ENCODE data around the gene CCL16. TPM values are rescaled to one million over a fixed set of nuclear protein-coding genes. Genes with fewer than 3 reads are reported as not detected.

CCL16 gene
- total RNA-seq, 1 donor from 2014 or later, result not detected

DNA sequence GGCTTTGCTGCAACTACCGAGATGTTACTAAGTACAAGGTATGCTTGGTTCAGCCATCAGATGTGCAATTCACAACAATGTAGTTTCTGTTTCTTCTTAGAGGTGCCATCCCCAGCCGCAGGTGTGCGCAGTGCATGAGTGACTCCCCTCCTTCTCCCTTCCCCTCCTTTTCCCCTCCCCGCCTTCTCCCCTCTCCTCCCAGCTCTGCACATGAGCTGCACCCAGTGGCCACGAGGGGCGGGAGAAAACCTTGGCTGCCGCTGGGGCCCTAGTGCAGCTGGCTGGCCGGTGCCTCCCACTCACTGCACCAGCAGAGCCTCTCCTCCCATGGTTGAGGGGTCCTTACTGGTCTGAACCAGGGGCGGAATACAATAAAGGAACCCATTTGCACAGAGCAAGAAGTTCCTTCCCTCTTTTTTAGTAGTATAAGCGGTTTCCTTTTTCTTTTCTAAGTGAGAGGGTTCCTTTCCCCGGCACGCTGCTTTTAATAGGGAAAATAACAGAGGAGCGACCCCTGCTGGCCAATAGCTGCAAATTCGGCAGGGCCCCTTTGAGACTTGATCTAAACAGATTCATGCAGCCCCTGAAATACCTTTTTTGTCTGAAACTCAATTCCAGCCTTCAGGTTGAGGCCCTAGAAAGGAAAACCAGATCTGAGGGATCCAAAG, 27.8 kb upstream of the CCL16 start:
- no peak for DNase-seq (ENCODE audit: low spot score)
- H3K9me3 Mint-ChIP-seq (ENCODE audit: unreplicated experiment), result peaks cover 6% of the 10 kb centered on the region
- H3K4me3 Mint-ChIP-seq (ENCODE audit: unreplicated experiment), result no peak overlapping the region
- peaks cover 3% of the 10 kb centered on the region for H3K4me1 Mint-ChIP-seq (ENCODE audit: unreplicated experiment)
- no peaks in the 10 kb centered on the region for H3K27me3 Mint-ChIP-seq (ENCODE audit: unreplicated experiment)
- no peak overlapping the region for H3K27ac Mint-ChIP-seq (ENCODE audit: unreplicated experiment)
- H3K36me3 Mint-ChIP-seq (ENCODE audit: low read depth, unreplicated experiment), result peaks cover 14% of the 10 kb centered on the region
- TF ChIP-seq, protein P1, sequence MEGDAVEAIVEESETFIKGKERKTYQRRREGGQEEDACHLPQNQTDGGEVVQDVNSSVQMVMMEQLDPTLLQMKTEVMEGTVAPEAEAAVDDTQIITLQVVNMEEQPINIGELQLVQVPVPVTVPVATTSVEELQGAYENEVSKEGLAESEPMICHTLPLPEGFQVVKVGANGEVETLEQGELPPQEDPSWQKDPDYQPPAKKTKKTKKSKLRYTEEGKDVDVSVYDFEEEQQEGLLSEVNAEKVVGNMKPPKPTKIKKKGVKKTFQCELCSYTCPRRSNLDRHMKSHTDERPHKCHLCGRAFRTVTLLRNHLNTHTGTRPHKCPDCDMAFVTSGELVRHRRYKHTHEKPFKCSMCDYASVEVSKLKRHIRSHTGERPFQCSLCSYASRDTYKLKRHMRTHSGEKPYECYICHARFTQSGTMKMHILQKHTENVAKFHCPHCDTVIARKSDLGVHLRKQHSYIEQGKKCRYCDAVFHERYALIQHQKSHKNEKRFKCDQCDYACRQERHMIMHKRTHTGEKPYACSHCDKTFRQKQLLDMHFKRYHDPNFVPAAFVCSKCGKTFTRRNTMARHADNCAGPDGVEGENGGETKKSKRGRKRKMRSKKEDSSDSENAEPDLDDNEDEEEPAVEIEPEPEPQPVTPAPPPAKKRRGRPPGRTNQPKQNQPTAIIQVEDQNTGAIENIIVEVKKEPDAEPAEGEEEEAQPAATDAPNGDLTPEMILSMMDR (IDR thresholded peaks at IDR 0.05; ENCODE audit: unreplicated experiment), result peak; percentile 38

GRCh38 chr17:36004594-36005108, 23.4 kb upstream of the CCL16 start:
- H3K27ac Mint-ChIP-seq (ENCODE audit: unreplicated experiment), result no peak overlapping the region
- H3K4me3 Mint-ChIP-seq (ENCODE audit: unreplicated experiment), result no peak overlapping the region
- TF ChIP-seq, protein P1 (IDR thresholded peaks at IDR 0.05; ENCODE audit: unreplicated experiment), result no peak
- no peaks in the 10 kb centered on the region for H3K9me3 Mint-ChIP-seq (ENCODE audit: unreplicated experiment)
- no peaks in the 10 kb centered on the region for H3K4me1 Mint-ChIP-seq (ENCODE audit: unreplicated experiment)
- no peak for DNase-seq (ENCODE audit: low spot score)
- H3K27me3 Mint-ChIP-seq (ENCODE audit: unreplicated experiment), result no peaks in the 10 kb centered on the region
- H3K36me3 Mint-ChIP-seq (ENCODE audit: low read depth, unreplicated experiment), result no peaks in the 10 kb centered on the region

- H3K36me3 Mint-ChIP-seq (ENCODE audit: low read depth, unreplicated experiment), result no peaks in the 10 kb centered on the region
- no peaks in the 10 kb centered on the region for H3K9me3 Mint-ChIP-seq (ENCODE audit: unreplicated experiment)
- peaks cover 1% of the 10 kb centered on the region for H3K27me3 Mint-ChIP-seq (ENCODE audit: unreplicated experiment)
- TF ChIP-seq, protein P1 (IDR thresholded peaks at IDR 0.05; ENCODE audit: unreplicated experiment), result no peak
- H3K4me3 Mint-ChIP-seq (ENCODE audit: unreplicated experiment), result no peak overlapping the region
- H3K4me1 Mint-ChIP-seq (ENCODE audit: unreplicated experiment), result no peaks in the 10 kb centered on the region
- DNase-seq (ENCODE audit: low spot score), result no peak
- no peak overlapping the region for H3K27ac Mint-ChIP-seq (ENCODE audit: unreplicated experiment)
These were observed 21.3 kb upstream of the CCL16 start for GRCh38 chr17:36002631-36003030.

- Mint-ChIP-seq H3K36me3 (ENCODE audit: low read depth, unreplicated experiment) (no peaks in the 10 kb centered on the region), H3K27me3 (ENCODE audit: unreplicated experiment) (peaks cover 1% of the 10 kb centered on the region), H3K27ac (ENCODE audit: unreplicated experiment) (no peak overlapping the region), H3K9me3 (ENCODE audit: unreplicated experiment) (no peaks in the 10 kb centered on the region), H3K4me1 (ENCODE audit: unreplicated experiment) (no peaks in the 10 kb centered on the region), H3K4me3 (ENCODE audit: unreplicated experiment) (no peak overlapping the region)
- DNase-seq (ENCODE audit: low spot score), result no peak
- TF ChIP-seq, protein P1 (IDR thresholded peaks at IDR 0.05; ENCODE audit: unreplicated experiment), result no peak
These were observed 20.7 kb upstream of the CCL16 start for GRCh38 chr17:36001862-36002603.

Measured in endothelial cell (in vitro differentiated cells).